BE2C (cell line): ENCODE measurements around the gene MAGEA1.

Experiments used
- DNase-seq: peaks from one replicate; pipeline ENCODE4 v3.0.0-alpha.2; 2020
- H3K27me3 ChIP-seq: fragments of 250-450 bp; sonication (Bioruptor Pico); 2 replicates; pipeline ENCODE4 v1.5.1; 2020; ENCODE audit warnings: mild to moderate bottlenecking
- H3K36me3 ChIP-seq: fragments of 250-450 bp; sonication (Bioruptor Pico); 2 replicates; pipeline ENCODE4 v1.5.1; 2020; ENCODE audit warnings: mild to moderate bottlenecking
- H3K4me1 ChIP-seq: fragments of 250-450 bp; sonication (Bioruptor Pico); 2 replicates; pipeline ENCODE4 v1.5.1; 2020
- H3K4me3 ChIP-seq: 2 replicates; pipeline ENCODE4 v1.5.1; 2011; ENCODE audit warnings: low read depth, low read length
- H3K9me3 ChIP-seq: fragments of 250-450 bp; sonication (Bioruptor Pico); 2 replicates; pipeline ENCODE4 v1.5.1; 2020
- TF ChIP-seq, protein P1 (sequence below): IDR thresholded peaks from 2 replicates; pipeline ENCODE4 v1.5.1; 2012; ENCODE audit warnings: mild to moderate bottlenecking, low read depth, low read length

The MAGEA1 gene

GRCh38 chrX:153206425-153207046 lies 27.5 kb downstream of the MAGEA1 start:
- H3K4me3 ChIP-seq: no peak overlapping the region
- H3K27me3 ChIP-seq: peaks cover 29% of the 10 kb centered on the region
- H3K36me3 ChIP-seq: no peaks in the 10 kb centered on the region
- TF ChIP-seq, protein P1, sequence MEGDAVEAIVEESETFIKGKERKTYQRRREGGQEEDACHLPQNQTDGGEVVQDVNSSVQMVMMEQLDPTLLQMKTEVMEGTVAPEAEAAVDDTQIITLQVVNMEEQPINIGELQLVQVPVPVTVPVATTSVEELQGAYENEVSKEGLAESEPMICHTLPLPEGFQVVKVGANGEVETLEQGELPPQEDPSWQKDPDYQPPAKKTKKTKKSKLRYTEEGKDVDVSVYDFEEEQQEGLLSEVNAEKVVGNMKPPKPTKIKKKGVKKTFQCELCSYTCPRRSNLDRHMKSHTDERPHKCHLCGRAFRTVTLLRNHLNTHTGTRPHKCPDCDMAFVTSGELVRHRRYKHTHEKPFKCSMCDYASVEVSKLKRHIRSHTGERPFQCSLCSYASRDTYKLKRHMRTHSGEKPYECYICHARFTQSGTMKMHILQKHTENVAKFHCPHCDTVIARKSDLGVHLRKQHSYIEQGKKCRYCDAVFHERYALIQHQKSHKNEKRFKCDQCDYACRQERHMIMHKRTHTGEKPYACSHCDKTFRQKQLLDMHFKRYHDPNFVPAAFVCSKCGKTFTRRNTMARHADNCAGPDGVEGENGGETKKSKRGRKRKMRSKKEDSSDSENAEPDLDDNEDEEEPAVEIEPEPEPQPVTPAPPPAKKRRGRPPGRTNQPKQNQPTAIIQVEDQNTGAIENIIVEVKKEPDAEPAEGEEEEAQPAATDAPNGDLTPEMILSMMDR: no peak
- no peaks in the 10 kb centered on the region for H3K4me1 ChIP-seq
- DNase-seq: no peak
- H3K9me3 ChIP-seq: no peaks in the 10 kb centered on the region

DNA sequence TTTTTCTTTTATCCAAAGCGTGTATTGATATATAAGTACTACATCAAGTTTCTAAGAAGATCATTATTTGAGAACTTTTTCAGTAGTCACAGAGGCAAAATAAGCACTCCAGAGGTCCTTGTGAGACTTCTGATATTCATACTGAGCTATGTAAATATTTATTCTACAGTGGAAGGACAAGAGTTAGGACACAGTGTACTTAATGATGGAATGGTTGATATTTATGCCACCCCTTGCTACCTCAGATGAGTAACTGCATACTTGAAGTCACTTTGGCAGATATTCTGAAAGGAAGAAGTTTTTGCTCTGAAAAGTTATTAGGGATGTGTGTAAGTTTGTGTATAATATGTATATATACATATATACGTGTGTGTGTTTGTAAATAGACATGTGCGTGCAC lies 30.3 kb downstream of the MAGEA1 start:
- no peaks in the 10 kb centered on the region for H3K4me1 ChIP-seq
- peaks cover 17% of the 10 kb centered on the region for H3K27me3 ChIP-seq
- TF ChIP-seq, protein P1: no peak
- no peak for DNase-seq
- no peaks in the 10 kb centered on the region for H3K36me3 ChIP-seq
- H3K4me3 ChIP-seq: no peak overlapping the region
- no peaks in the 10 kb centered on the region for H3K9me3 ChIP-seq

DNA sequence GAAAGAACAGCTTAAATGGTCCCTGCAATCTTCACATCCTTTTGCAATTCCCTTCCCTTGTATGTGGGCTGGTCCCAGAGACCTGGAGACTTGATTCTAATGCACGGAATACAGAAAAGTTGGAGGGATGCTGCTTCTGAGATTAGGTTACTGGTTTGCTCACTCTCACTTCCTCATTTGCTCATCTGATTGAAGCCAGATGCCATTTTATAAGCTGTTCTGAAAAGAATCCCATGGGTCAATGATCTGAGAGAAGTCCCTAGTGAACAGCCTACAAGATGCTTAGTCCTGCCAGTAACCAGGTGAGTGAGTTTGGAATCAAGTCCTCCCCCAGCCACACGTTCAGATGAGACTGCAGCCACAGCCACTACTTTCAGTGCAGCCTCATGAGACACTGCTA lies 35.9 kb downstream of the MAGEA1 start:
- Histone ChIP-seq H3K4me3 (no peak overlapping the region), H3K36me3 (no peaks in the 10 kb centered on the region), H3K27me3 (no peaks in the 10 kb centered on the region), H3K4me1 (no peaks in the 10 kb centered on the region), H3K9me3 (no peaks in the 10 kb centered on the region)
- TF ChIP-seq, protein P1: no peak
- DNase-seq: no peak

DNA sequence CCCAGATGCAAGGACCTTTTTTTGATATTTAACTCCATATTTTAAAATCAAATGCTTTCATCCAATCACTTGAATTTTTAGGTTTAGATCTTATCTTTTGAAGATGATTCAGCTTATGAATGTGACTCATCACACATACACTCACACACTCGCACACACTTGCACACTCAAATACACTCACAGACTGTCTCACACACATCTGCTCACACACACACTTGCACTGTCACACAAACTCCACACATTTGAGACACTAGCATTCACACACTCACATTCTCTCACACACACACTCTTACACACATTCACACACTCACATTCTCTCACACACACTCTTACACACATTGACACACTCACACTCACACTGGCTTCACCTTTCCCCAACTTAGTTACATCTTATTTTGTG lies 37.8 kb downstream of the MAGEA1 start:
- Histone ChIP-seq H3K4me3 (no peak overlapping the region), H3K9me3 (no peaks in the 10 kb centered on the region), H3K36me3 (no peaks in the 10 kb centered on the region), H3K27me3 (no peaks in the 10 kb centered on the region), H3K4me1 (no peaks in the 10 kb centered on the region)
- TF ChIP-seq, protein P1: no peak
- no peak for DNase-seq

DNA sequence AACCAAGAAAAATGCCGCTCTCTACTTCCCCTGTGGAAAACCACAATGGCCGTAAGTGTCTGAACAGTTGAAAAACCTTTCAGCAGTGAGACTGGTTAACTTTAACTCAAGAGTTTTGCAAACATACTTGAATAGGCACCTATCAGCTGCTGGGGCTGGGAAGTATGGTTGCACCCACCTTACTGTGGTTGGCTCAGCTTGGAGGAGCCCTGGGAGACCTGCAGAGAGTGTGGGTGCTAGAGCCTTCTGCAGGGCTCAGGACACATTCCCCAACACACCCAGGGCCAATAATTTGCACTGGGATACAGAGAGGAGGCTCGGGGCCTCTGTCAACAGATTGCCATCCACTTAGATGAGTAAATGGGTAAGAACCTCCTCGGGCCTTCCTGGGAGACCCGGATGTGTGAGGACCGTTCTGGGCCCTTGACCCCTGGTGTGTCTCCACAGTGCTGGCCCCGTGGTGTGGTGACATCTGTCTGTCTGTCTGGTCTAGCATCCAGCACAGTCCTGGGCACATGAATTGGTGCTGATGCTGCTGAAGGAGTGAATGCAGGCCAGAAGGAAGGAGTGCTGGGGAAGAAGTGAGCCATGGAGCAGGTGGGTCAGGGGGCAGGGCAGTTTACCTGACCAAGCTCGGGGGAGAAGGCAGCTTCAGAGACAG lies 46.5 kb downstream of the MAGEA1 start:
- DNase-seq: no peak
- Histone ChIP-seq H3K4me1 (no peaks in the 10 kb centered on the region), H3K4me3 (no peak overlapping the region), H3K9me3 (no peaks in the 10 kb centered on the region), H3K27me3 (no peaks in the 10 kb centered on the region; the same call in 1 of the 2 replicates), H3K36me3 (no peaks in the 10 kb centered on the region)
- TF ChIP-seq, protein P1: no peak

DNA sequence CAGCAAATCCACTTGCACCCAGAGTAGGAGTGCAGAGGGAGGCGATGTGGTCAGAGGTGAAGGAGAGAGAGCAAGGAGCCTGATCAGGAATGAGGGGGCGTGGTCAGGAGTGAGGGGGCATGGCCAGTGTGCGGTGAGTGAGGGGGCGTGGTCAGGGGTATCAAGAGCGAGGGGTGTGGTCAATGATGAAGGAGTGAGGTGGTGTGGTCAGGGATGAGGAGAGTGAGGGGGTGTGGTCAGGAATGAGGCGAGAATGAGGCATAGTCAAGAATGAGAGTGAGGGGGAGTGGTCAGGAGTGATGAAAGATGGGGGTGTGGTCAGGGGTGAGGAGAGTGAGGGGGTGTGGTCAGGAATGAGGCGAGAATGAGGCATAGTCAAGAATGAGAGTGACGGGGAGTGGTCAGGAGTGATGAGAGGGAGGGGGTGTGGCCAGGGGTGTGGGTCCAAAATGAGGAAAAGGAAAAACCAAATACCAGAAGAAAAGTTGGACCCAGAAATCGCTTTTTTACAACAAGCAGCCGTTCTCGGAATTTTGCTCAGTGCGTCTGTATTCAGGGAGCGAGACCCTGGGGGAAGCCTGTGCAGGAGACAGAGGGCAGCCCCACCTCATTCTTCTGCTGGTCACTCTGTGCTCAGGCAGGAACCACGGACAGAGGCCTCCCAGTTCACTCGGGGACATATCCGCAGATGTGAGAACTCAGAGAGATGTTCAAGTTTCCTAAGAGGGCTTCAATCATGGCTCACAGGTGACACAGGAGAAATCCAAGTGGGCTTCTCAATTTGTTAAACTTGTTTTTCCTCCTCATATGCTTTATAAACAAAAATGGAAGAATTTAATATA lies 47.5 kb downstream of the MAGEA1 start:
- Histone ChIP-seq H3K27me3 (no peaks in the 10 kb centered on the region; the same call in none of the 2 replicates), H3K4me3 (no peak overlapping the region)
- peak; percentile 38 for DNase-seq

More for the DNA sequence above, 47.5 kb downstream of the MAGEA1 start:
- Histone ChIP-seq H3K9me3 (no peaks in the 10 kb centered on the region), H3K36me3 (no peaks in the 10 kb centered on the region), H3K4me1 (no peaks in the 10 kb centered on the region)
- TF ChIP-seq, protein P1: no peak
